ENCODE data around the gene NUP210L.
"Not testable (repeated sequence)": the region's sequence is repeated elsewhere in the genome, so short reads cannot be mapped to it uniquely, and the experiment has no call there.

The NUP210L gene

DNA sequence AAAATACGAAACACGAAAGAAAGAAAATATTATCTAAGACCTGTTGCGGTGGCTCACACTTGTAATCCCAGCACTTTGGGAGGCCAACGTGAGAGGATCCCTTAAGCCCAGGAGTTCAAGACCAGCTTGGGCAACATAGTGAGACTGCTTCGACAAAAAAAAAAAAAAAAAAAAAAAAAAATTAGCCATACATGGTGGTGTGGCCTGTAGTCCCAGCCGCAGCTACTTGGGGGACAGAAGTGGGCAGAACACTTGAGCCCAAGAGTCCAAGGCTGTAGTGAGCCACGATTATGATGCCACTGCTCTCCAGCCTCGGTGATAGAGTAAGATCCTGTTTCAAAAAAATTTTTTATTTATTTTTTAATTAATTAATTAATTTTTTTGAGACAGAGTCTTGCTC, 167.3 kb downstream of the NUP210L start:
- DNase-seq: no peak

DNA sequence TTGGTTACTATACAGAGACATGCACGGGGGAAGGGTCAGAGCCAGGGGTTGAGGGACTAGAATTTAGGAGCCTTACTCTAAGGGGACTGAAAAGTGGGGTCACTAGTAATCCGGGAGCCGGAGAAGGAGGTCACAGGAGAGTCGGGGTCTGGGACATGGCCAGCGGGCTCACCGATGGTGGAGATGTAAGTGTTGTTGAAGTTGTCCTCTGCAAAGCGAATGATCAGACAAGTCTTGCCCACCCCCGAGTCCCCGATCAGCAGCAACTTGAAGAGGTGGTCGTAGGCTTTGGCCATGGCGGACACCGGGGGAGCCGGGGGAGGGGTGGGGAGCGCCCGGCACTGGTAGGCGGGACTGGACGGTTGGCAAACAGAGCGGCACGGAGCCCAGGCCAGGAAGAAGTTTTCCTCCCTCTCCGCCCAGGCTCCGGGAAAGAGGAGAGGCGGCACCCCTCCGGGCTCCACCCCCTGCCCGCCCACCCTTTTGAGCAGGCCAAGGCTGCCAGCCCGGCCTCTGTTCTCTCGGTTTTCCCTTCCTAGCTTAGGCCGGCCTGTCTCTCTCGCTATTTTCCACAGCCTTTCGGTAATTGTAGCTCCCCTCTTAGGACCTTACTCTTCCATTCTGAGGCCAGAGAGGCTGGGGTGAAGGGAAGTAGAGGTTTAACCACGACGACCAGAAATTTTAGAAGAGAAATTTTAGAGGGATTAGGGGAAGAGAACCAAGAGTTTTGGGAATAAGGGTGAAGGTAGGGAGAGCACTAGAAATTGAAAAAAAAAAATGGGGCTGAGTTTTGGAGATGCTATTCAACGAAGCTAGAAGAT, 168.7 kb downstream of the NUP210L start, which contains the start of gene RAB13:
TSS of gene RAB13 (minus strand) at position 399 of the 821 bp plus-strand sequence. CDS start at position 296, 103 bp downstream.
- DNase-seq: peak; percentile 78

DNA sequence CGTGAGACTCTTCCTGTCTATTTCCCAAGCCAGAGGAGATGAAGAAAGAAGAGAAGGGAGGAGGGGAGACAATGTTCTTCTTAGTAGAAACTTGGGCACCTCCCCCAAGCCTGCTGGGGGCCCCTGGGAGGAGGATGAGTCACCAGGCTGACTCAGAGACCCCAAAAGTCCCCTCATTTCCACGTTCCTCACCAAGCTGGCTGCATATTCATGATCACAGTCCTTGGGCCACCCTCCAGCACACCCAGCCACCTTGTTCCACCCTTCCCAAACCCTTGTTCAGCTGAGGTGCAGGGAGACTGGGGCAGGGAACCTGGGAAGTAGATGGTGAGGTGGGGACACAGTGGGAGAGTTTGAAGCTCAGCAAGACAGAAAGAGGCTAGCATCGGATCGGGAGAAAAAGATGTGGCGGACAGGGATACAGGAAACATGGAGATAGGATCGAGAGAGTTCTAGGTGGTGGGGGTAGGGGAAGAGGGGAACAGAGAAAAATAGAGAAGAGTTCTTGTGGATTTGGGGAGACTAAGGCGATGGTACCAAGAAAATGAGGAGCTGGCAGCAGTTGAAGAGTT, 169.4 kb downstream of the NUP210L start:
- DNase-seq: peak; percentile 14

DNA sequence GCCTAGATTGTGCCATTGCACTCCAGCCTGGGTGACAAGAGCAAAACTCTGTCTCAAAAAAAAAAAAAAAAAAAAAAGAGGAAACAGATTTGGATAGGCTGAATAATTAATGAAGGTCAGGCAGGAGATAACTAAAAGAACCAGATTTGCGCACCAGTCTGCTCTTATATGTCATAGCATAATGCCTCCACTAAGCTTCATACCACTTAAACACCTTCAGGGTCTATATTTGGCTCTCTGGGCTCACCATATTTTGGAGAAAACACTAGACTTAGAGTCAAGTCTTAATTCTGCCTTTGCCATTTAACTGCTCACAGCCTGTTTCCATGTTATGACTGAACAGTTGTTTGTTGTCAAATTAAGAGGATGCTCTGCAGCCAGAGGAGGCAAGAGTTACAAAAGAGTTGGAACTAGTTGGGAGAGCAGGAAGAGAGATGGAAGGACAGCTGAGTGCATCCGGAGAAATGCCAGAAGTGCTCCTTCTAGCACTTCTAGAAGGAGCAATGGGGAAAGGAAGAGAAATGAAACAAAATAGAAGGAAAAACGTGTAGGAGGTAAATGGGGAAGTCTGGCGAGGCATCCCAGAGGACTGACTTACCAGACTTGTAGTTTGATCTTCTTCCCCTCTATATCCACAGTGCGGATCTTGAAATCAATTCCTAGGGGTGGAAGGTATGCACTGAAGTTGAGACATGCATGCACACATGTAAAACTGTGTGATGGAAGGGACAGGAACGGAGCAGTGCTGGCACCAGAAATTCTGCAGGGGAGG, 170.6 kb downstream of the NUP210L start:
- no peak for DNase-seq

DNA sequence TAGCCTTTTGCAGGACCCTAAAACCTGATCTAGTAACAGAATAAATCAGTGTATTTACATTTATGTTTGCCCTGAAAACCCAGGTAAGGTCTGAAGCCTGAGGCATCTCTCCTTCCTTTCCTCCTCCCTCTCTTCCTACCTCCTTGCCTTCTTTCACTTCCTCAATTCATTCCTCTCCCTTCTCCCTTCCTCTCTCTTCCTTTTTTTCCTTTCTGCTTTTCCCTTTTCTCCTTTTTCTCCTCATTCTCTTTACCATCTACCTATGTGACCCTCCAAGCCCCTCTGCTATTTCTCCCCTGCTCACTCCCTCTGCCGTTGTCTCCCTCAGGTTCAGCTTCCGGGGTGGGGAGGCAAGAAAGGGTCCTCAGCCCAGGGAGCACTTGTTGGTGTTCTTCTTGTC, 173.1 kb downstream of the NUP210L start:
- DNase-seq: not testable (repeated sequence)

DNA sequence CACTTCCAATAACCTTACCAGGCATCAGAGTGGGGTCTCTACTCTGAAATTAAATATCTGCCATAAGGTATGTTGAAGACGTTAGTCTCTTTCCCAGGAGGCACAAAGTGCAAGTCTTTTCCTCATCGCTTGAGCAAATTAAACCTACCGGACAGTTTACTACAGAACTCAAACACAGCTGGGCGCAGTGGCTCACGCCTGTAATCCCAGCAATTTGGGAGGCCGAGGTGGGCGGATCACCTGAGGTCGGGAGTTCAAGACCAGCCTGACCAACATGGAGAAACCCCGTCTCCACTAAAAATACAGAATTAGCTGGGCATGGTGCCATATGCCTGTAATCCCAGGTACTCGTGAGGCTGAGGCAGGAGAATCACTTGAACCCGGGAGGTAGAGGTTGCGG, 175.8 kb downstream of the NUP210L start:
- DNase-seq: not testable (repeated sequence)

DNA sequence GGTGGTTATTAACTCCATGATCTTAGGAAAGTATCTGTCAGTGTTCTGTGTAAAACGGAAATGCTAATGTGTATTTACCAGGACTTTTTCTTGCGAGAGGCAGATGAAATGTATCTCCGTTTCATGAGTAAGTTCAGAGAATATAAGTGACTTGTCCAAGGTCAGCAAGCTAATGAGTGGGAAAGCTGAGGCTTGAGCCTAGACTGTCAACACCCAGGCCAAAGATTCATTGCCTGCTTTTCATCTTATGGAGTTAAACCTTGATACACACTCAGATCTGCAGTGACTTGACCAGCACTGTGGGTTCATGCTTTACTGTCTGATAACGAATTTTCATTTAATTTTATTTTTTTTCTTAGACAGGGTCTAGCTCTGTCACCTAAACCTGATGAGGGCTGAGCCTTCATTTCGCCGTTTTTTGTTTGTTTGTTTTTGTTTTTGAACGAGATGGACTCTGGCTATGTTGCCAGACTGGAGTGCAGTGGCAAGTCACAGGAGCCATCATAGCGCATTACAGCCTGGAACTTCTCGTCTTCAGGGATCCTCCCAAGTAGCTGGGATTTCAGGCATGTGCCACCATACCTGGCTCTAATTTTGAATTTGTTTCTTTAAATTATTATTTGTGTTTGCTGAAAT, 176.5 kb downstream of the NUP210L start:
- no peak for DNase-seq

DNA sequence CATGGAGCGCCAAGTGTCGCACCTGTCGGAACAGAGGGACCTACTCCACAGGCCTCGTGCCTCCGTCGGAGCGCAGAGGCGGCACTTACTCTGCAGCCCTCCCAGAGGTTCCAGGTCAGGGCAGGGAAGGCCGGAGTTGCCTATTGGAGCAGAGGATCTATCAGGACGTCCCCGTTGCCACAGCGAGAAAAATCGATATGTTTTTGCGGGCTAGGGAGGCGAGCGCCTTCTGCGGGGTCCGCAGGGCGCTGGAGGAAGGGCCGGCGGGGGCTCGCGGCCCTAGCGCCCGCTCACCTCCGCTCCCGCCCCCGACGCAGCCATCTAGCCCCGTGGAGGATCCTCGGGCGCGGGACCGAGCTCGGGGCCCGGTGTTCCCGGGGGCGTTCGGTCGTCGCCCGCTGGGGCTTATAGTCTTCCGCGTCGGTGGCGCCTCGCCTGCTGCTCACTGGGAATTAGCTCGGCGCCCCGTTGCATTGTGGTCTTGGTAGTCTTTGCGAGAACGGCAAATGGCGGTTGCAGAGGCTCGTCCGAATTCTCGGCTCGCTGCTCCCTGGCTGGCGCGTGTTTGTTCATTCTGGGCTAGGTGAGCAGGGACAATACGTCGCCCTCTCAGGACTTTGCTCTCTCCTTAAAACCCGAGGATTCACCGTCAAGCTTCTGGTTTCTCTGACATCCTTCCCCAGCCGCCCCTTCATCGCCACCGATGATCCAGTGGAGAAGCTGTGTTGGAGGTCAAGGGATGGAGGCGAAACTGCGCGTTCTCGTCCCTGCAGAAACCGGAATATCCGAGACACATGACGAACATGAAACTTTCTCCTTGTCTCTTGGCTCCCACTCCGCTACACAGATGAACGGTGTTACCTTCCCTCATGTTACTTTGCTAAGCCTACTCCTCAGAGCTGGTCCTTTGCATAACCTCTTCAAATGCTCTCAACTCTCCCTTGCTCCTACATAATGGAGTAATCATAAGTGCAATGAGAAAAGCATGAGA, 177.3 kb downstream of the NUP210L start, which contains the start of gene JTB:
TSS of gene JTB (minus strand) at position 425 of the 991 bp plus-strand sequence. CDS start at position 3, 422 bp downstream.
- peak; percentile 66 for DNase-seq

DNA sequence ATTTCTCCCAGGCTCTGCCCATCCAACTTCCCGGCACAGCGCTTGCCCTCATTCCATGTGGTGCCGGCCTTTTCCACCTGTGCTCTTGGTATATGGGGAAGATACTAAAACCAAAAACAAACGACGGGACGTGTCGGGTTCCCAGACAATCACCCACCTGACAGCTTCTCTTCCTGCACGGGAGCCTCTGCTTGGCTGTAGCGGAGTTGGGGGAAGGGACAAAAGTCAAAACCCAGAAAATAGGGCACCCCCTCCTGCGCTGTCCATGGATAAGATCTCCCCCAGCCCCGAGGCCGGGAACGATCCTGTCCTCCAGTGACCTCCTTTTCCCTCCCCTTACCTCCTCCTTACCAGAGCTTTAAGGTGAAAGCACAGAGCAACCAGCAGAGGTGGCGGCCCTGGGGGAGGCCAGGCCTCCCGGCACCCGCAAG, 178.0 kb downstream of the NUP210L start:
- no peak for DNase-seq

DNA sequence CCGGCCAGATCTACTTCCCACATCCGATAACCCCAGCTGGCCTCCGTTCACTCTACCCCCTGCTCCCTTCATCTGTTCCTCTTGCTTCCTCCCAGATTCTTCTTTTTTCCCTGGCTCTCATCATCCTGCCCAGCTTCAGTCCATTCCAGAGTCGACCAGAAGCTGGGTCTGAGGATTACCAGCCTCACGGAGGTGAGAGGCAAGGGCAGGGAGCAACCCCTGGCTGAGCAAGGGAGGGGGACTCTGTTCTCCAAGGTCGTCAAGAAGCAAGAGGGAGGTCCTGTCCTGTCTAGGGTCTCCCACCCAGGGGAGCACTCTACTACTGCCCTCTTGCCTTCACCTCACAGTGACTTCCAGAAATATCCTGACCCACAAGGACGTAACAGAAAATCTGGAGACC, 181.3 kb downstream of the NUP210L start:
- no peak for DNase-seq

DNA sequence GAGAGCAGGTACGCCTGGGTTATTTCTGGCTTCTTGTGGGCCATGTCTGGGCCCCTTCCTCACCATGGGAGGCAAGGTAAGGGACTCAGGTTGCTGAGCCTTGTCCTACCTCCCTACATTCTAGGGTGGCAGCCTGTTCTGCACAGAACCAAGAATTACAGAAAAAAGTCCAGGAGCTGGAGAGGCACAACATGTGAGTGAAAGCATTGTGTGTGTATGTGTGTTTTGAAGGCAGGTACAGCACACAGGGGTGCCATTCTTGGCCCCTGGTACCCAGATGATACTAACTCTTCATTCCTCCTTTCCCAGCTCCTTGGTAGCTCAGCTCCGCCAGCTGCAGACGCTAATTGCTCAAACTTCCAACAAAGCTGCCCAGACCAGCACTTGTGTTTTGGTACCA, 181.8 kb downstream of the NUP210L start:
- no peak for DNase-seq

DNA sequence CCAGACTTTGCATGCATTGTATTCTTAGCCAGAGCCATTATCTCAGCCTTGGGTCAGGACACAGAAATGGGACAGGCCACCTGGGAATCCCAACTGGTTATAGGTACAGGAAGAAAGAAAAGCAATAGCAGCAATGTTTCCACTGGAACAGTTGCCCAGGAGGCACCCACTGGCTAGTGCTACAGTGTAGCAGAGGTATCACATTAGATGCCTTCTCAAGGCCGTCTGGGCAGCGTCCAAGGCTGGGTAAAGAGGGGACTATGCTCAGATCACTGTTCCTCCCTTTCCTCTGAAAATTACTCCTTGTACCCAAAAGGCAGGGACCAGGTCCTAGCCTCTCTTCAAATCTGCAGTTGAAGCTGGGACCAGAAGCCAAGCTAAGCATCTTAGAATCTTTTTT, 184.5 kb downstream of the NUP210L start:
- DNase-seq: no peak

DNA sequence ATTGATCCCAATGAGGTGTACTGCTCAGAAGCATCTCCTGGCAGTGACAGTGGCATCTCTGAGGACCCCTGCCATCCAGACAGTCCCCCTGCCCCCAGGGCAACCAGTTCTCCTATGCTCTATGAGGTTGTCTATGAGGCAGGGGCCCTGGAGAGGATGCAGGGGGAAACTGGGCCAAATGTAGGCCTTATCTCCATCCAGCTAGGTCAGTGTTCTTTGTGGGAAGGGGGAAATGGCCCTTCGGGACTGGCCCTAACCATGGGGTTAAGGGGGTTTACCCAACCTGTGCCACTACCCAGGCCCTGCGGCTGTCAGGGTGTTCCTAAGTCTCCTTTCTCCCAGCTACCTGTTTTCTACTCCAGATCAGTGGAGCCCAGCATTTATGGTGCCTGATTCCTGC, 185.9 kb downstream of the NUP210L start:
- DNase-seq: no peak

DNA sequence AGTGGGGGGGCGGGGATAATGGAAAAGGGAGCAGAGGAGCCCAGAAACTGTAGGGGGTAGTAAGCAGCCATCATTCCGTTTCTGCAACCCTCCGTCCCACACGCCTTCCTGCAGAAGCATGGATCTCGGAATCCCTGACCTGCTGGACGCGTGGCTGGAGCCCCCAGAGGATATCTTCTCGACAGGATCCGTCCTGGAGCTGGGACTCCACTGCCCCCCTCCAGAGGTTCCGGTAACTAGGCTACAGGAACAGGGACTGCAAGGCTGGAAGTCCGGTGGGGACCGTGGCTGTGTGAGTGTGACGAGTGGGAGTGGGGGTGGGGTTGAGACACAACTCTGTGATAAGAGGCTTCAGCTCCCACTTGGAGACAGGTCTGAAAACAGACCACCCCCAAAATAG, 186.5 kb downstream of the NUP210L start:
- no peak for DNase-seq

DNA sequence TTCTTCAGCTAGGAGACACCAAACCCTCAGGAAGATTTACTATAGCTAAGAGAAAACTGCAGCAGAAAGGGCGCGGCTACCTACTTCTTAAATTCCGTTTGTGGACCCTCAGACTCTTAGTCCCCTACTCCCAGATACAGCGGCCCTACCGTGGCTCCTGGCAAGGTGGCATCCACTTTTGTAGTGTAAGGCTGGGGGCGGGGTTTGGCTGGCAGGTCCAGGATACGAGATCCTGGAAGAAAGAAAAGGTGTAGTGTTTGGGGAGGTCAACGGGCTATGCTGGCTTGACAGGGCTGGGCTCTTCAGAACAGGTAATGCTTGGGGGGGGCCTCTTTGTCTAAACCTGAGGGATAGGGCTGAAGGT, 186.9 kb downstream of the NUP210L start:
- no peak for DNase-seq

DNA sequence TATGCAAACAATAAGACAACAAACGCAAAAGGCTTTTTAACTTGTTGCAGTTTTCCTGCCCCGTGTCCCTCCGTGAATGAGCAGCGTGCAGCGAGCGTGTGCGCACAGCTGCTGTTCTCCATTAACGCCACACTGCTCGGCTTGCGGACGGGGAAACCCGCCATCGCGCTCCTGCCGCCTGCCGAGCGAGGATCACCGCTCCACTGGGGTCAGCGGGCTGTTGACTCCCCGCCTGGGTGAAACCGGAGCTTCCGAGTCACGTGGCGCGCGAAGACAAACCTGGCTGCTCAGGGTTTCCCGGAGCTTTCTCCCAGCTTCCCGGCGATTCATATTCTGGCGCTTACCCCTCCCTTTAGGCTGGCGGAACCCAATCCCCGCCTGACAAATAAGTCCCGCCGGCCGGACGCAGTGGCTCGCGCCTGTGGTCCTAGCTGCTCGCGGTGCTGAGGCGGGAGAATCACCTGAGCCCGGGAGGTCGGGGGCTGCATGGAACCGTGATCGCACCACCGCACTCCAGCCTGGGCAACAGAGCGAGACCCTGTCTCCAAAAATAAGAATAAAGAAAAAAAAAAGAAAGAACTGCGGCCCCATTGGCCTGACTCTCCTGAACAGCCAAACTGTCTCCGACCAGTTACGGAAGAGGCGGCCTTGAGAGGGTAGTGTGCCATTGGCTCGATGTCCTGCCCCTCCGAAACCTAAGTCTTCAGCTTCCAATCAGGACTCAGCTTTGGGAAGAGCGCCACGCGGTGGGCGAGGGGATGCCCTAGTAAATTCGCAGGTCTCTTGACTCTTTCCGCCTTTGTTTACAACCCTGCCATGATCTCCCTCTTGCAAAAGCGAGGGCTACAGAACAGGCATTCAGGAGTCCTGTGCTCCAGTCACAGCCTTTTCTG, 187.5 kb downstream of the NUP210L start, which contains the start of gene CREB3L4:
TSS of gene CREB3L4 (plus strand) at position 796 of the 893 bp plus-strand sequence. CDS start 624 bp downstream, outside the sequence.
- peak; percentile 97 for DNase-seq

DNA sequence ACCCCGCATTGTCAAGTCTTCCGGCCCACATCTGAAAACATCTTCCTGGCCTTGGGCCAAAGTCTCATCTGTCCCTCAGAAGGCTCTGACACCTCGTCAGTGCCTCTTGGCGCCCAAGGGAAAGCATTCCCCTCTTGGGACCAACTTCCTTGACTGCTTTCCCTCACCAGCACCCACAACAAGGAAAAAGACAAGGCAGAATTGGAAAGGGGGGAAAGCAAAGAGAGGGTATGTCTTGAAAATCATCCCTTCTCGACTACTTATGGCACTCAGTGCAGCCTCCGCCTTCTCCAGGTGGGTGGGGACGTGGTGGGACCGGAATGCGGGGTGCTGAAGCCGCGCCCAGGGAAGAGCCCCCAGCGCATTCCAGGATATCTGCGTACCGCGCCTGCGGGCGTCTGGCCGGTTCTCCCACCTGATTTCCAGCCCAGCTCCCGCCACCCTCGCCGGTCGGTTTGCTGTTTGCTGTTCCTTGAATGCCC, 191.0 kb downstream of the NUP210L start:
- DNase-seq: peak; percentile 93

DNA sequence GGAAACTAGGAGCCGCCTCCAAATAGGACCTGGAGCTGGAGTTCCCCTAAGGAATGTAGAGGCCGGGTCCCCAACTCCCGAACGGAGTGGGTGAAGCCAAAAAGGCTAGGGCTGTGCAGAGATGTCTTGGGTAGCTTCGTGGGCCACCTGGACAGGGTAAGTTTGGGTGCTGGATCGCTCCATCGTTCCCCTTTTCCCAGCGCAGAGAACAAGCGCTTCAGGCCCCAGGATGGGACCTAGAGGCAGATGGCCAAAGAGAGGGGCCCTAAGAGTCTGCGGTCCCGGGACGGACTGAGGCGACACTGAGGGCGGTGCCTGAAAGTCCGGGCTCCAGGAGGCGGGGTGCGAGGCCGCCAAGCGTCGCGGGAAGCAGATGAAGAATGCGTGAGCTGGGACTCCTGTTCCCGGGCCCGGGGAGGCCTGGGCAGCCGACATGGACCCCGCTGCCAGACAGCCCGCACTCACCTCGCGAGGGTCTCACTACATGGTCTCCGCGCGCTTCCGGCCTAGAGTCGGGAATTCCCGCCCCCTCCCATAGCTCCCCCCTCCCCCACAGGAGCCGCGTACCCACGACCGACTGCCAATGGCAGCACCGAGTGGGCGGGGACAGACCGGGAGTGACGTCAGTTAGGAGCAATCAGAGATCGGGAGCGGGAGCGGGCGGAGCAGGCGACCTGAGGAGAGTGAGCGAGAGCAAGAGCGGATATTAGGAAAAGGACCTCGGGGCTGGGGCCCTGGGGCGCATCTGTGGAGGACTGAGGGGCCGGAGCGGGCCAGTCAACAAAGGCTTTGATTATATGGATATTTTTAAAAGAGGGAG, 191.6 kb downstream of the NUP210L start, which contains the start of gene SLC39A1:
TSS of gene SLC39A1 (minus strand) at position 508 of the 820 bp plus-strand sequence. CDS start 822 bp downstream, outside the sequence.
- DNase-seq: peak; percentile 96

Measured in NCI-H226 (cell line).